HG03460 (cell line): ENCODE data around the gene ZNF329.
"Not testable (repeated sequence)": the region's sequence is repeated elsewhere in the genome, so short reads cannot be mapped to it uniquely, and the experiment has no call there.

Experiments used
- ATAC-seq: cut with Tn5 transposase; IDR thresholded peaks from one replicate; pipeline ENCODE4 v1.9.1; 2021; ENCODE audit not compliant: unreplicated experiment

The ZNF329 gene

DNA sequence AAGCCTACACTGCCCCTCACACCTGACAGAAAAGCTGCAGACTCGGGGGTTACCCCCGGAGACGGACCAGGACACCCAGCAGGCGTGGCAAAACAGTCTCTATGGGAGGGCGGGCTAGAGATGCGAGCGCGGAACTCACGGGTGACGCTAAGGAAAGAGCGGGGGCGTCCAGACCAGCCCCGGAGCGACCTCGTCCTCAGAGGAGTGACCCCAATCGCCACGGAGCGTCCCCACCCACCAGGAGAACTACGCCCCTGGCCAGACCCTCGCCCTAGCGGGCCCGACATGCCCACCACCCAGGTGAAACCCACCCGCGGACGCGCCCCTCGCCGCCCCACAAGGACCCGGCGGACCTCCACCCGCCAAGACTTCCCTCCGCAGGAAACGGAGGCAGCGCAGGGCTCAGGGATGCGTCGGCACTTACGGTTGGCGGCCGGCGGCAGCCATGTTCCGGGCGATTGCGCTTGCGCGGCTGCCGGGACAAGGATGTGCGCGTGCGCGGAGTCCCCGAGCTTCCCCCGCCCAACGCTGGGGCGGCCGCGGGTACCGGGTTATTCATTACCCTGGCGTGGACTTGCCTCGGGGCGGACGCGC lies at the start of gene ZNF329:
ZNF329 (minus strand) TSS at position 462 of the 594 bp plus-strand sequence. CDS start 21,286 bp downstream, outside the sequence.
- peak; percentile 73 for ATAC-seq

- no peak for ATAC-seq
These were observed 46.5 kb upstream of the ZNF329 start for GRCh38 chr19:58196901-58197616.

- ATAC-seq, result no peak
These were observed 33.2 kb upstream of the ZNF329 start for GRCh38 chr19:58183817-58184215.

DNA sequence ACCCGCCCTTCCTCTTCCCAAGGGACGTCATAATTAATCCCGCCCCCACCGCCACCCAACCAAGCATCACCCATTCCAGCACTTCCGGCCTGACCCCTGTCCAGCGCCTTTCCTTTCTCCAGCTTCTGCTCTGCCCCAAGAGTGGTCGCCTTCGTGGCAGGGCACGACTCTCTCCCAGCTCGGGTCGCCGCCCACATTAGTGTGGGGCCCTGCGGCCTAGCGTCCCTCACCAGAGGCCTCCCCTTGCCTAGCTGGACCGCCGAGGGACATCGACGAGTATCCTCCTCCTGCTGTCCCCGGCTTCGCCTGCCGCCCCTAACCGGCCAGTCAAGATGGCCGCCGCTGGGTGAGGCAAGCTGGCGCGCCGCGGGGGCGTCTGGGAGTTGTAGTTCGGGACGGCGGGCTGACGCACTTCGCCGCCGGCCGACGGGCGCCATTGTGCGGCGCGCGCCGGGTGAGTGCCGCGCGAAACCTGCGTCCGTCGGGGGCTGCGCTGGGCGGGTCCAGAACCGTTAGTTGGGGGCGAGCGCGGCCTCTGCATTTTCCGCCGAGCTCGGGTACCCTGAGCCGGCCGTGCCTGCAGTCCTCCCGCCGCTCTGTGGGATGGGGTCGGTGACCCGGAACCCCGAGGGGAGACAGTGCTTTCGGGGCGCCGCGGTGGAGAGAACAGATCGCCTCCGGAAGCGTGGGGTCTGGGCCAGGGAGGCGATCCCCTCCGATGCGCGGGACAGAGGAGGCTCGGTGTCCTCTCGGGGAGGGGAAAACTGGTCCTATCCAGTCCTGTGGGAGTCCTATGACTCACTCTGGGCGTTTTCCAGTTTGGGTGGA lies 32.6 kb upstream of the ZNF329 start, which contains the start of gene ZNF274:
ZNF274 (plus strand) TSS at position 73 of the 828 bp plus-strand sequence. CDS start 905 bp downstream, outside the sequence.
- ATAC-seq, result peak; percentile 88

- no peak for ATAC-seq
These were observed 32.0 kb upstream of the ZNF329 start for GRCh38 chr19:58182577-58182988.

DNA sequence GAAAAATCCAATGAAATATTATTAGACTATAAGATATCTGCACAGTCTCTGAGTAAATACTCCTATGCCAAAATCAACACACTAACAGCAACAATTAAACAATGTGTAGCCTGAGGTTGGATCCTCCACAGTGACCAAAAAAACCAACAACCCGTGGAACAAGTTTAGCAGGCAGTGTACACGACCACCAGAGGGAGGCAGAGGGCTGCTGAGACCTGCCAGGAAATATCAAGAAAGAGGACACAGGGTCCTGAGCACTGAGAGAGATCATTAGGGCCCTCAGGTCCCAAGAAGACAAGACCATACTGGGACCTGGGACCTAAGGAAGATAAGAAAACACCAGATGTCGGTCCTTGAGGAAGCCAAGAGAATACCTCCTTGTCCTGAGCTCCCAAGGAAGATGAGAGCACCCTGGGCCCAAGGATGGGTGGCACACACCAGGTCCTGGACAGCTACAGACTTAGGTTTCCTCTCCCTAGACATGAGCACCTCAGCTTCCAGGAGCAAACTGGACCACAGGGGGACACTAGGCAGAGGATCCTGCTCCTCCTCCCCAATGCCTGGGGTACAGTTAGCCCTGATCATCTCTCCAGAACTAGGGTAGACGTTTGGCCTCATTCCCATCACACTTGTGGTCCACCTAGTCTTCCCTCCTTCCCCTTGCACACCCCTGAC lies 31.4 kb upstream of the ZNF329 start:
- ATAC-seq, result no peak

GRCh38 chr19:58170860-58171259 lies 20.3 kb upstream of the ZNF329 start:
- no peak for ATAC-seq

GRCh38 chr19:58166708-58167280 lies 16.2 kb upstream of the ZNF329 start:
- no peak for ATAC-seq

GRCh38 chr19:58166268-58166667 lies 15.7 kb upstream of the ZNF329 start:
- ATAC-seq, result no peak

GRCh38 chr19:58157045-58157728 lies 6.6 kb upstream of the ZNF329 start:
- ATAC-seq, result no peak

DNA sequence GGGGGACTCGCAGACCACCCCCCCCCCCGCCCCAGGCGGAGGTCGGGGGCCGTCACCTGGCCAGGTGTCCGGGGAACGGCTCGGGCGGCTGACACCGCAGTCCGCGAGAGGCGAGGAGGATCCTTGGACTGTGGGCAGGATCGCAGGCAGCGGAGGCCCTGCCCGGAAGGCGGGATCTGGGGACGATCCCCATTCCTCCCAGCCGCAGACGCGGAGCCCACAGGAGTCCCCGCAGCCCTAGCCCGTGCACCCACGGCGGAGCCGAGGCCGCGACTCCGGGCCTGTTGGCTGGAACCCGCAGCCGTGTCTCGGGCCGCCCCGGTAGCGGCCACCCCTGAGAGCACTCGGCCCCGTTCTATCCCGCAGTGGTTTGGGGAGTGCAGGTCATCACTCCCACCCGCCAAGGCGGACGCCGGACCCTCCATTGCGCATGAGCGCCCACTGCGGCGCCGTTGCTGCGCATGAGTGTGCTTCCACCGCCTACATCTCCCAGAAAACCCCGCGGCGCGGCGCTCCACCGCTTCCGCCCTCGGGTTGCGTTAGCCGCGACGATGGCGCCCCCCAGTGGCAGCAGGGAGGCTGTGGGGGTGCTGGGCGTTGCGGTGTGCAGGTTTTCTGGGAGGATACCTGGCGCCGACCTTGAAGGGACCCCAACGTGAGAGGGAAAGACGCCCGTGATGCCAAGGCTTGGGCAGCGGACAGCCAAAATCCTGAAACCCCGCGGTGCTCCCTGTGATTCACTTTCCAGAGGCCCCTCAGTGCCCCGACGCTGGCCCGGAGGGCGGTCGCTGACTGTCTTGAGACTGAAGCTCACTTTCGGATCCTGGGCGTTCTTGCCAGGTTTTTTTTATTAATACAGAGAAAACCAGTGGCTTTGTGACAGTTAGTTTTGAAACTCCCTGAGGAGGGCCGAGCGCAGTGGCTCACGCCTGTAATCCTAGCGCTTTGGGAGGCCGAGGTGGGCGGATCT lies 4.4 kb upstream of the ZNF329 start:
- peak; percentile 61 for ATAC-seq

GRCh38 chr19:58154287-58154678 lies 3.7 kb upstream of the ZNF329 start:
- no peak for ATAC-seq

DNA sequence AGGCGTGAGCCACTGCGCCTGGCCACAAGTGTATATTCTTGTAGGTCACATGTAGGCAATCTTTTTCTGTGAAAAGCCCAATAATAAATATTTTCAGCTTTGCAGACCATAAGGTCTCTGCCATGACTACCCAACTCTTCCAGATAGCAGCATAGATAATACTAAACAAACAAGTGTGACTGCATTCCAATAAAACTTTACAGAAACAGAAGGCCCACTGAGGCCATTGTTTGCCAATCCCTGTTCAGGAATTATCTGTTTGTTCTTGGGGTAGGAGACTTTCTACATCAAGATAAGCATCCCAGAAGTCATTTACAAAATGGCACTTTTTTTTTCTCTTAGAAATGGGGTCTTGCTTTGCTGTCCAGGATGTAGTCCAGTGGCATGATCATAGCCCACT lies 2.8 kb upstream of the ZNF329 start:
- no peak for ATAC-seq

- not testable (repeated sequence) for ATAC-seq
These were observed 3.1 kb downstream of the ZNF329 start for GRCh38 chr19:58147475-58147874.

DNA sequence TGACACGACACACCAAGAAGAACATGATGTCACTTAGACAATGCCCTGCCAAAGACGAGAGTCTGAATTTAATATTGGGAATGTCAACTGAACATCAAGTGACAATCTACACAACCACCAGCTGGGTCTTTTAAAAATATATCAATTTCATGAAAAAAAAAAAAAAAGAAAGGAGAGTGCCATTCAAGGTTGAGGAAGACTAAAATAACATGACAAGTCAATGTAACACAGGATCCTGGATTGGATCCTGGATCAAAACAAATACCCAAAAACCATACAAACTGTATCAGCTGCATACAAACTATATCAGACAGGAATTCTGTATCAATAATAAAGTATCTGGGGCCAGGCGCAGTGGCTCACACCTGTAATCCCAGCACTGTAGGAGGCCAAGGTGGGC lies 4.7 kb downstream of the ZNF329 start:
- ATAC-seq, result no peak

DNA sequence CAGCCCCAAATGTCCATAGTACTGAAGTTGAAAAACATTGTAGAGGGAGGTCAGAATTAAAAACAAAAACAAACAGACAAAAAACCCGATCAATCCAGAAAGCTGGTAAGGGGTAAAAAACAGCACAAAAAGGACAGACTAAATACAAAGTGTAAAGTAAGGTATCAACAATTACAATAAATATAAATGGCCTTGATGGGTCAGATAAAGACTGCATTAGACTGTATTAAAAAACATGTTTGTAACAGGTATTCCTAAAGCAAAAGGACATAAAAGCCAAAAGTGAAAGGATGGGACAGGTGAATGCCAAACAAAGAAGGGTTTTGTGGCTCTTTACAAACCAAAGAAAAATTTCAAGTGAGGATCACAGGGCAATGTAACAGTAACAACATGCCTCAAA lies 16.3 kb downstream of the ZNF329 start:
- ATAC-seq, result no peak

GRCh38 chr19:58129284-58129683 lies 21.3 kb downstream of the ZNF329 start:
- ATAC-seq, result no peak

GRCh38 chr19:58128041-58128685 lies 22.4 kb downstream of the ZNF329 start:
- ATAC-seq, result no peak

GRCh38 chr19:58123354-58123753 lies 27.2 kb downstream of the ZNF329 start:
- ATAC-seq, result no peak
